ENCODE data around the gene DNAH14.

- TF ChIP-seq POLR2A (IDR thresholded peaks at IDR 0.05), result no peak
- no peak for TF ChIP-seq CTCF (IDR thresholded peaks at IDR 0.05)
Observed at GRCh38 chr1:225332686-225333085, 403.2 kb downstream of the DNAH14 start.

Measured in body of pancreas (tissue), 4 donors.